ENCODE results near the gene HSPA5.

GRCh38 chr9:125246261-125246667, 5.1 kb upstream of the HSPA5 start:
- TF ChIP-seq CTCF (IDR thresholded peaks at IDR 0.05) (no peak), ZFX (IDR thresholded peaks at IDR 0.05; ENCODE audit: borderline replicate concordance) (no peak)

Data from 22Rv1 (cell line).